ENCODE measurements around the gene AQP12B. TPM values are rescaled to one million over a fixed set of nuclear protein-coding genes. Genes with fewer than 3 reads are reported as not detected.
"Not testable (repeated sequence)": the region's sequence is repeated elsewhere in the genome, so short reads cannot be mapped to it uniquely, and the experiment has no call there.

The AQP12B gene
- total and polyA plus RNA-seq, 10 of the 15 experiments (the other 5 are each of a cell fraction or from before 2014, with no cell fraction given), result not detected

- POLR2A ChIA-PET; CTCF ChIA-PET; H3K9ac ChIP-seq (ENCODE audit: control insufficient read depth, insufficient read depth, low read length); FAIRE-seq; BruUV-seq (replicated peaks); H3K4me2 ChIP-seq (ENCODE audit: control insufficient read depth, insufficient read depth); H3K4me3 ChIP-seq; intact Hi-C loops (cut with micrococcal nuclease; ENCODE audit: unreplicated experiment); in situ Hi-C loops (cut with MboI); H3K9me3 ChIP-seq (replicated peaks; ENCODE audit: control insufficient read depth, insufficient read depth, low read length); ATAC-seq; H4K20me1 ChIP-seq (ENCODE audit: control insufficient read depth, insufficient read depth); H3K27me3 ChIP-seq (replicated peaks in 1 of 2; ENCODE audit: control insufficient read depth in 2 of 2, insufficient read depth in 2 of 2, low read length in 1 of 2); H3K79me2 ChIP-seq (ENCODE audit: control insufficient read depth, insufficient read depth, low read length); DNase-seq (ENCODE audit: low read depth, low spot score); H2AFZ ChIP-seq (ENCODE audit: control insufficient read depth, low read depth, low read length); H3K27ac ChIP-seq (ENCODE audit: control insufficient read depth, insufficient read depth); H3K36me3 ChIP-seq (ENCODE audit: control insufficient read depth in 2 of 2, insufficient read depth in 2 of 2, low read length in 1 of 2); H3K4me1 ChIP-seq (ENCODE audit: control insufficient read depth, insufficient read depth, low read length); SMC1A ChIA-PET (ENCODE audit: uncharacterized antibody, unreplicated experiment): not testable (repeated sequence)
- WGBS (ENCODE audit: insufficient coverage, insufficient replicate concordance, low lambda C conversion rate, missing lambda C conversion rate), result 34% methylated on average over 2 of the region's 15 CpGs
- RAD21 ChIA-PET (ENCODE audit: unreplicated experiment), result interaction anchor here (1.2 kb wide), 1 partner anchor 118 kb away, joined by 3 read pairs; no protein-coding TSS in a partner anchor
Observed at GRCh38 chr2:240683329-240683979, 769 bp upstream of the AQP12B start.

- SMC1A ChIA-PET (ENCODE audit: uncharacterized antibody, unreplicated experiment); H3K36me3 ChIP-seq (ENCODE audit: control insufficient read depth in 2 of 2, insufficient read depth in 2 of 2, low read length in 1 of 2); H3K27me3 ChIP-seq (replicated peaks in 1 of 2; ENCODE audit: control insufficient read depth in 2 of 2, insufficient read depth in 2 of 2, low read length in 1 of 2); H4K20me1 ChIP-seq (ENCODE audit: control insufficient read depth, insufficient read depth); H3K4me3 ChIP-seq; FAIRE-seq; CTCF ChIA-PET; DNase-seq (ENCODE audit: low read depth, low spot score); H3K4me1 ChIP-seq (ENCODE audit: control insufficient read depth, insufficient read depth, low read length); H3K27ac ChIP-seq (ENCODE audit: control insufficient read depth, insufficient read depth); intact Hi-C loops (cut with micrococcal nuclease; ENCODE audit: unreplicated experiment); H3K79me2 ChIP-seq (ENCODE audit: control insufficient read depth, insufficient read depth, low read length); POLR2A ChIA-PET; RAD21 ChIA-PET (ENCODE audit: unreplicated experiment); BruUV-seq (replicated peaks); H3K9ac ChIP-seq (ENCODE audit: control insufficient read depth, insufficient read depth, low read length); ATAC-seq; H2AFZ ChIP-seq (ENCODE audit: control insufficient read depth, low read depth, low read length); in situ Hi-C loops (cut with MboI); H3K4me2 ChIP-seq (ENCODE audit: control insufficient read depth, insufficient read depth); H3K9me3 ChIP-seq (replicated peaks; ENCODE audit: control insufficient read depth, insufficient read depth, low read length): not testable (repeated sequence)
- 39% methylated on average over 1 of the region's 11 CpGs for WGBS (ENCODE audit: insufficient coverage, insufficient replicate concordance, low lambda C conversion rate, missing lambda C conversion rate)
Observed at GRCh38 chr2:240680185-240680584, 2.5 kb downstream of the AQP12B start.

DNA sequence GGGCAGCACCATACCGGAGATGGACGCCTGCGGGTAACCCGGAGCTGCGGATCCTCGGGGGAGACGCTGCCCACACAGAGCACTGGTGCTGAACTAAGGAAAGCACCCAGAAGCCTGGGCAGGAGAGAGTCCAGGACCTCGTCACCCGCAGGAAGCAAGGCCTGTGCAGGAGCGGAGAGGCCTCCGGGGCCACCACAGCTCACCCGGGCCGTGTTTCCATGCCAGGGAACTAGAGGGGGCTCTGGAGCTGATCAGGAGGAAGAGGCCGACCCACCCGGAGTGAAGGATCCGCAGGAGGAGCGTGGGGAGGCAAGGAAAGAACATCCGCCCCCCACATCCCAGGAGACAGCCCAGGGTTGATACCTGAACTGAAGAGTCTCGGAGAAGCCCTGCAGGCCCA lies 3.8 kb downstream of the AQP12B start:
- SMC1A ChIA-PET (ENCODE audit: uncharacterized antibody, unreplicated experiment); in situ Hi-C loops (cut with MboI); H3K36me3 ChIP-seq (ENCODE audit: control insufficient read depth in 2 of 2, insufficient read depth in 2 of 2, low read length in 1 of 2); RAD21 ChIA-PET (ENCODE audit: unreplicated experiment); H4K20me1 ChIP-seq (ENCODE audit: control insufficient read depth, insufficient read depth); intact Hi-C loops (cut with micrococcal nuclease; ENCODE audit: unreplicated experiment); H3K27me3 ChIP-seq (replicated peaks in 1 of 2; ENCODE audit: control insufficient read depth in 2 of 2, insufficient read depth in 2 of 2, low read length in 1 of 2); H2AFZ ChIP-seq (ENCODE audit: control insufficient read depth, low read depth, low read length); DNase-seq (ENCODE audit: low read depth, low spot score); BruUV-seq (replicated peaks); FAIRE-seq; H3K4me3 ChIP-seq; H3K4me1 ChIP-seq (ENCODE audit: control insufficient read depth, insufficient read depth, low read length); H3K9ac ChIP-seq (ENCODE audit: control insufficient read depth, insufficient read depth, low read length); H3K4me2 ChIP-seq (ENCODE audit: control insufficient read depth, insufficient read depth); H3K79me2 ChIP-seq (ENCODE audit: control insufficient read depth, insufficient read depth, low read length); CTCF ChIA-PET; H3K27ac ChIP-seq (ENCODE audit: control insufficient read depth, insufficient read depth); POLR2A ChIA-PET; H3K9me3 ChIP-seq (replicated peaks; ENCODE audit: control insufficient read depth, insufficient read depth, low read length); ATAC-seq: not testable (repeated sequence)
- no CpG with 5 or more reads among the region's 19 CpGs for WGBS (ENCODE audit: insufficient coverage, insufficient replicate concordance, low lambda C conversion rate, missing lambda C conversion rate)

DNA sequence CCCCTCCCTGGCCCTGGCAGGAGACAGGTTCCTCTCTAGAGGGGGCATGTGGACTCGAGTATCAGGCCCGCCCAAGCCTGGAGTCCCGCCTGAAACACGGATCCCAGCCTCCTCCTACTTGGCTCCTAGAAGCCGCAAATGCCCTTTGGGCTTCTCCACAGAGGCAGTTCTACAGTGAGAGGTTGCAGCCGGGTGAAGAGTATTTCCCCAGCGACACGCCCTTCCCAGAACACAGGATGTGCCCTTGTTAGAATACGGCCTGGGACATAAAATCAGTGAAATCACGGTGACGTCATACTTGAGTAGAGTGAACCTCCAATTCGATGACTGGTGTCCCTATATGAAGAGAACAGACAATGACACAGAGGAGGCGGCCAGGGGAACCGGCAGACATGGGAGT lies 4.6 kb downstream of the AQP12B start:
- RAD21 ChIA-PET (ENCODE audit: unreplicated experiment); H3K4me1 ChIP-seq (ENCODE audit: control insufficient read depth, insufficient read depth, low read length); H3K36me3 ChIP-seq (ENCODE audit: control insufficient read depth in 2 of 2, insufficient read depth in 2 of 2, low read length in 1 of 2); H3K27me3 ChIP-seq (replicated peaks in 1 of 2; ENCODE audit: control insufficient read depth in 2 of 2, insufficient read depth in 2 of 2, low read length in 1 of 2); FAIRE-seq; H3K27ac ChIP-seq (ENCODE audit: control insufficient read depth, insufficient read depth); H2AFZ ChIP-seq (ENCODE audit: control insufficient read depth, low read depth, low read length); intact Hi-C loops (cut with micrococcal nuclease; ENCODE audit: unreplicated experiment); H3K4me3 ChIP-seq; H3K79me2 ChIP-seq (ENCODE audit: control insufficient read depth, insufficient read depth, low read length); H3K9ac ChIP-seq (ENCODE audit: control insufficient read depth, insufficient read depth, low read length); in situ Hi-C loops (cut with MboI); BruUV-seq (replicated peaks); H3K4me2 ChIP-seq (ENCODE audit: control insufficient read depth, insufficient read depth); H4K20me1 ChIP-seq (ENCODE audit: control insufficient read depth, insufficient read depth); DNase-seq (ENCODE audit: low read depth, low spot score); ATAC-seq; H3K9me3 ChIP-seq (replicated peaks; ENCODE audit: control insufficient read depth, insufficient read depth, low read length); POLR2A ChIA-PET; CTCF ChIA-PET; SMC1A ChIA-PET (ENCODE audit: uncharacterized antibody, unreplicated experiment): not testable (repeated sequence)
- 26% methylated on average over 5 of the region's 14 CpGs for WGBS (ENCODE audit: insufficient coverage, insufficient replicate concordance, low lambda C conversion rate, missing lambda C conversion rate)
